GM15510 (cell line): ENCODE results near the gene MAGEC2.

Experiments used
- POLR2A ChIP-seq: IDR thresholded peaks from 3 replicates; pipeline ENCODE4 v1.6.1; 2011; ENCODE audit warnings: borderline replicate concordance; ENCODE audit not compliant: insufficient read length; ENCODE audit errors: extremely low read depth

The MAGEC2 gene, protein sequence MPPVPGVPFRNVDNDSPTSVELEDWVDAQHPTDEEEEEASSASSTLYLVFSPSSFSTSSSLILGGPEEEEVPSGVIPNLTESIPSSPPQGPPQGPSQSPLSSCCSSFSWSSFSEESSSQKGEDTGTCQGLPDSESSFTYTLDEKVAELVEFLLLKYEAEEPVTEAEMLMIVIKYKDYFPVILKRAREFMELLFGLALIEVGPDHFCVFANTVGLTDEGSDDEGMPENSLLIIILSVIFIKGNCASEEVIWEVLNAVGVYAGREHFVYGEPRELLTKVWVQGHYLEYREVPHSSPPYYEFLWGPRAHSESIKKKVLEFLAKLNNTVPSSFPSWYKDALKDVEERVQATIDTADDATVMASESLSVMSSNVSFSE

DNA sequence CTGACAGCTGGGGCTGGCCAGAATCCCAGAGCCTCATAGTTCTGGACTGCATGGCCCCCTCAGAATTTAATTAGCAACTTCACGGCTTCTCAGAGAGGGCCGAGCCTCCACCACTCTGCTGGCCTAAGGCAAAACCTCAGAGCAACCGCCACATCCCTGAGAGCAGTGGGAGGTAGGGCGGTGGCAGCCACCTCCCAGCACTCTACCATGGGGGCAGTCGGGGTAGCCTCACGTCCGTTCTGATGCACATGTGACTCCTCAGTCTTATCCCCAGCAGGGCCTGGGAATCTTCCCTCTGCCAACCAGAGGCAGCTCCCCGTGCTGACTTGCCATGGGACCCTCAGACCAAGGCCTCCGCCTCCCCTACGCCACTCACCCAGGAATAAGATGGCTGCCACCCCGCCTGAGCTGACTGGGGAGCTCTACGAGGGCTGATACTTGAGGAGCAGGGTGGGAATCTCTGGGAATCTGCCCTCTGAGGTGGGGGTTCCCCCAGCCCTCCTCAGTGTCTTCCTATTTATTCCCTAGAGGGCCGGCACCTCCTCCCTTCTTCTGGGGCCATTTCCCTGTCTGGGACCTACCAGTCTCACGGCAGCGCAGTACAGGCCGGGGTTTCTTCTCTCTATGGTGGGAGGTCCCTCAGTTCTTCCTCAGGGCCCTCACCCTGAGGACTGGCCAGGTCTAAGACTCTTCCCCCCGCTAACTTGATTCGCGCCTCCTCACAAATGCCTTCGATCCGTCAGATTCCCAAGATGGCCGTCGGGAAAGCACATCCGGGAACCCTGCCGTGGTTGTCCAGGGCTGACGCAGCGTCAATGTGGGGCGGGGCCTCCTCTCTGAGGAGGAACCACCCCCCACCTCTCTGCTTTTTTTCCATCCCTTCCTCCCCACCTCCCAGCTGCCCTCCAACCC lies at the start of gene MAGEC2:
Gene MAGEC2, minus strand, starts transcription at position 769 of the 912 bp plus-strand sequence. CDS start 1,303 bp downstream, outside the sequence.
- no peak for TF ChIP-seq POLR2A

DNA sequence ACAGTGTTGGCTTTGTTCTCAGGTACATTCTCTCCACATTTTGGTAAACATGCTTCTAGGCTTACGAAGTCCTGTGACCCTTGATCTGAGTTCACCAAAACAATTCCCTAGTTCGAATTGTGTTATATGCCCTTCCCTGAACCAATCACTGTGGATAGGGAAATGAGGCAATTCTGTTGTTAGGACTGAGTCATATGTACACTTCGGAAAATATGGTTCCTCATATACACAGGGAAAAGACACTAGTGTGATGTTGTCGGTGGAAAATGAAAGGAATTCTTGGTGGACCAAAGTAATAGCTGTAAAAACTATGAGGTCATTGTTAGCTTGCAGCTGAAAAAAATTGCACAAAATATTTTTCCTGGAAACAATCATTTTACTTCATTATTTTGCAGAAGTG lies 46.6 kb upstream of the MAGEC2 start:
- TF ChIP-seq POLR2A = no peak

DNA sequence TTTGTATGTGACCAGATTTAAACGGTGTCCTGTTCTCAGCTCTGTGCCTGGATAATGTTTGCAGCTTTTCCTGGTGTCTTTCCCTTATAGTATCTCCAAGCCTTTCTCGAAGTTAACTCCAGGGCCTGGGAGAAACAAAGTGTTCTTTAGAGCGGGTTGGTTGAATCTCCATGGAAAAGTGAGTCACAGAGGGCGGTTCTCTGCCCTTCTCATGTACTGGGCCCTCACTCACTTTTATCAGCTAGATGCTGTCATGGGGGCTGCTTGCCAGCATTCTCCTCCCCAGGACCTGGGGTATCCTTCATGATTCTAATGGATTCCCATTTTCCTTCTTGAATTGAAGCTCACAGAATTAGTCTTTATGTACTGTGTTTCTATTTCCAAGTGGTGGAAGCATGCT lies 46.1 kb upstream of the MAGEC2 start:
- no peak for TF ChIP-seq POLR2A

DNA sequence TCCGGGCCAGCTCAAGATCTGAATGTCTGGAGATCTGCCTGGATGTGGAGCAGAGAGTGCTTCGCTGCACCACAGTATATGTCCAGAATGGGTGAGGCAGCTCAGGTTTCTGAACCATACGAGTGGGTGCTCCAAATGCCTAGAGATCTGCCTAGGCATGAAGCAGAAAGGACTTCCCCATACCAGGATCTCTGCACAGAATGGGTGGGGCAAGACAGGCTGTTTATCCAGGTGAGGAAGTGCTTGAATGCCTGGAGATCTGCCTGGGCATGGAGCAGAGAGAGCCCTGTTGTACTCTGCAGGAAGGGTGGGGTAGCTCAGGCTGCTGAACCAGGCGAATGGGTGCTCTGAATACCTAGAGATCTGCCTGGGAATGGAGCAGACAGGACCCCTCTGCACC lies 45.4 kb upstream of the MAGEC2 start:
- TF ChIP-seq POLR2A = no peak

DNA sequence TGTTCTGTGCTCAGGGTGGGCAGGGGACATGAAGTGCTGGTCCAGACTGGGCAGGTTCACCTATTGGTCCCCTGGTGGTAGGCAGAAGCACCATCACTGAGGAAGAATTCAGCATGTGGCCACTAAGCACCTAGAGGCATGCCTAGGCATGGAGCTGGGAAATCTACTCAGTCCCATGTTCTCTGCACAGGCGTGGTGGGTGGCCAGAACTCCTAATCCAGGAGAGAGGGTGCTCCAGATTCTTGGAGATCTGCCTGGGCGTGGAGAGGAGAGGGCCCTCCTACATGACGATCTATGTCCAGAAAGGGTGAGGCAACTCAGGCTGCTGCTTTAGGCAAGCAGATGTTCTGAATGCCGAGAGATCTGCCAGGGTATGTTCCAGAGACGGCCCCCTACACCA lies 44.6 kb upstream of the MAGEC2 start:
- TF ChIP-seq POLR2A = no peak

DNA sequence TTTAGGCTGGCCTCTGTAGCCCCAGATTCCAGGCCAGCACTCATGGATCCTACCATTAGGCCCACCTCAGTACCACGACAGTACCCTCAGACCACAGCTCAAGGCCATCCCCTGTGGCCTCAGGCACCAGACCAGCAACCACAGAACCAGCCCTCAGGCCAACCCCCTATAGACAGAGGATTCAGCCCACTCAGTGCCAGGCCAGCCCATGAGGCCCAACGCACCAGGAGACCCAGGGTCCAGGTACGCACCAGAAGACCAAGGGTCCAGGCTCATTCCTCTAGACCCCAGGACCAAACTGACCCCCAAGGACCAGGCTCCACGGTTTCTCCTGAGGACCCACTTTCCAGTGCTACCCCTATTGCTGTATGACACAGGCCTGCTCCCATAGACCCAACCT lies 39.5 kb upstream of the MAGEC2 start:
- TF ChIP-seq POLR2A = no peak

DNA sequence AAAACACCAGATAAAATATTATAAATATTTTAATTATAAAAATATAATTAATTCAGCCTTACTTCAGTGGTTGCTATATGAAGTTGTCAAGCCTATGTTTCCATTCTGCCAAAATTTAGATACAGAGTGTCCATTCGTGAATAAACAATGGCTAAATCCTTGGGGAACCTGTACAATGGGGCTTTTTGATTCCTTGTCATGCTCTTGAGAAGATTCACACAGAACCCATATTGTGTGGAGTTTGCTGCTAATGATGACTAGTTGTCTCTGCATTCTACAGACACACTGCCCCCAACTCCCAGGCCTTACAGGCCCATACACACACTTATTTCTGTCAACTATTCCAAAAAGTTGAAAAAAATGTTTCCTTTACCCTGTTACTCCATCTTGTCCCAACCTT lies 33.4 kb upstream of the MAGEC2 start:
- TF ChIP-seq POLR2A = no peak

DNA sequence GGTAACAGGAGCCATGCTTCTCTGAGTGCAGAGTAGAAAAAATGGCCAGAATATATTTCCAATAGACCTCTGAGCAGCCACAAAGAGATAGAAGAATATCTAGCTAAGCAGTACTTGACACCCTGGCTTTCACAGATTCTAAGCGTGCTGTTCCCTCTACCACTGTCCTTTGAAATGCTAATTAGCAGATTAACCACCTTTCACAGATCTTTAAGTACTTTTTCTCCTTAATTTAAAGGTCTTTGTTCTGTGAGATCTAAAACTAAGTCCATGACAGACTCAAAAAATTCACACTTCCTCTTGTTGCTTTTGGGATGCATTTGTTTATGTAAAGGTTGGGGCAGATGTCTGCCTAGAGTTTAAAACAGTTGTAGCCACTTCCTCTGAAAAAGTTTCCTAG lies 28.3 kb upstream of the MAGEC2 start:
- TF ChIP-seq POLR2A = no peak

DNA sequence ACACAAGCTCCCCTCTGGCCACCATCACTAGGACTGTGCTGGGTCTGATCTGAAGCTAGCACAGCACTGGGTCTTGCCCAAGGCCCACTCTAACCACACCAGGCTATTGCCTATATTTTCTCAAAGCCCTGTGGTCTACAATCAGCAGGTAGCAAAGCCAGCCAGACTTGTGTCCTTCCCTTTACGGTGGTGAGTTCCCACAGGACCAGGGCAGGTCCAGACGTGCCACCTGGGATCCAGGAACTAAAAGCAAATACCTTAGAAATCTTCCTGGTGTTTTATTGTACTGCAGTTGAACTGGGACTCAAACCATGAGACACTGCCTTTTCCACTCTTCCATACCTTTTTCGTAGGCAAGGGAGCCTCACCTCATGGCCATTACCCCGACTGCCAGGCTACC lies 9.0 kb upstream of the MAGEC2 start:
- TF ChIP-seq POLR2A = no peak

DNA sequence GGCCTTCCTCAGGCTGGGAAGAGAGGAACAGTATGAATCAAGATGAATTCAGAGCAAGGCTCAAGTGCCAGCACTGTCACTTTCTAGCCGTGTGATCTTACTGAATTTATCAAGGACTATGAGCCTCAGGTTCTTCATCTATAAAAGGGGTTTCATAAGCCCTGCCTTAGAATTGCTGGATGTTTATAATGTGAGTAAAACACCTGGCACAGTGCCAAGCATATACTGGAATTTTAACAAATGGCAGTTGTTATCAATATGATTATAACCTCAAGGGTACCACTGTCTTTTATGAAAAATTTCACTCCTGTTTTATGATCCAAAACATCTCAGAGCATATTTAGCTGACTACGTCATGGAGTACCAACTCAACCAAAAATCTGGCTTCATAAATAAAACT lies 4.0 kb downstream of the MAGEC2 start:
- no peak for TF ChIP-seq POLR2A

DNA sequence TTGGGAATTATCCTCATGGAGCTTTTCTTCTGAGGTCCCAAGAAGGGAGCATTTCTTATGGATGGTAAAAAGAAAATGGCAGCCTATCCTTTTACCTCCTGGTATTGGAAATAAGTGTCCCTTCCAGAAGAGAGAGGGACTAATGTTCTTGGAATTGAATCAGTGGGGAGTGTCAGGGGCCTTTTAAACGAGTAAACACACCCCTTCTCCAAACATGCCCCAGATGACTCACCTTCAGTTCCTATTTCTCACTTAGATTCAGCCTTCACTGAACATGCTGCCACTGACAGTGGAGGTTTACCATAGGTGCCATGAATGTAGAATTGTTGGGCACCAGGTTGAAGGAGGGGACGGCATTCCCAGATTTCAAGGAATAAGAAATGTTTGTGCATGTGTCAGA lies 19.0 kb downstream of the MAGEC2 start:
- TF ChIP-seq POLR2A = no peak

DNA sequence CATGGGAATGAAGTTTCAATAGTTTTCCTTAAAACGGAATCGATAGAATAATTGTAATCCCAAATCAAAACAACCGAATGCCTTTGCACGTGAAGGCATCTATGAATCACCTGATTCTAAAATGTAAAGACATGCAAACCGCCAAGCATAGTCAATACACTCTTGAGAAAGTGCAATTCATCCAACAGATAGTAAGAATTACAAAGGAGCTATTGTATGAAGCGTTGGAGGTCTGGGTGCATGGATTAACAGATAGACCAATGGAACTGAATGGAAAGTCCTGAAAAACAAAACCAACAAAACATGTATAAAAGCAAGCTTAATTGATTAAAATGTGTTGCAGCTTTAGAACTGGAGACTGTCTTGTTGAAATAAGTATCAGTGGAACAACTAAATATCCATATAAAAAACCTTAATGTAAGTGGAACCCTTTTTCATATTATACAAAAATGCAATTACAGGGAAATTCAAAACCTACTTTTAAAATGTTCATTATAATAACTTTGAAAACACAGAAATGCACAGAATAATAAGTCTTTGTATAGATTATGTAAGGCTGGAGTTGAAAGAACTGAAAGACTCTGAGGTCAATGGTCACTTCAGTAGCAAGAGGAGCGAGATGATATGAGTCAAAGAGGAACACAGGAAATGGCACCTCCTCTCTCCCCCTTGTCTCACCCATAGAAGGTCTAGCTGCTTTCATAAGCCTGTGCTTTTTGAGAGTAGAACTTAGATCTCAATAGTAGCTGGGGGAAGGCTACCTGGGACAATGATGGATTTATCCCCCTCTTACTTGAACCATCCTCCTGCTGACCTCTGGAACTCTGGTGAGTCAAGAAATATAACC lies 20.1 kb downstream of the MAGEC2 start:
- no peak for TF ChIP-seq POLR2A

DNA sequence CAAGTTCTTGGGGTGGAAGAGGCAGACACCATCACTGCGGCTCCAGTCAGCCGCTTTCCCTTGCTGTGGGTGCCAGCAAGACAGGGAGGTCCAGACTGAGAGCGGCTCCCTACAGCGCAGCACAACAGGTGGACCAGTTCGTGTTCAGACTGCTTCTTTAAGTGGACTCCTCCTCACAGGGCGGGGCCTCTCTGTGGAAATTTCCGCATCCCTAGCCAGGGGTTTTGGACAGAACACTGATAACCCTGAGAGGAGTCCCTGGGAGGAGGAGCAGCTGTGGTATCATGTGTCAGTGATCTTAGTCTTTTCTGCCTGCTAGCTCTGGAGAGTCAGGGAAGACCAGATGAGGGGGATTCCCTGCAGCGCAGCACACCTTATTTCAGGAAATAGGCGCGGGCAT lies 48.5 kb downstream of the MAGEC2 start:
- no peak for TF ChIP-seq POLR2A
